ENCODE data around the gene MXD3.

Gene MXD3

GRCh38 chr5:177357459-177358351 is 46.0 kb upstream of the MXD3 start, which contains the start of gene RGS14 (continued):
- TF ChIP-seq ATF2 (tag by site-specific recombination; IDR thresholded peaks at IDR 0.05; ENCODE audit: low read depth) (no peak), ZEB2 (tag by site-specific recombination; IDR thresholded peaks at IDR 0.05) (no peak), ZNF792 (tag by site-specific recombination; IDR thresholded peaks at IDR 0.05) (no peak), ZNF114 (tag by site-specific recombination; IDR thresholded peaks at IDR 0.05) (no peak), ZSCAN23 (tag by site-specific recombination; IDR thresholded peaks at IDR 0.05) (no peak), ZNF335 (tag by site-specific recombination; conservative IDR thresholded peaks at IDR 0.05) (0 out of 2 replicates have a peak, but pooled peaks have one; percentile 14), ZNF112 (tag by site-specific recombination; IDR thresholded peaks at IDR 0.05) (no peak), ZNF169 (tag by site-specific recombination; IDR thresholded peaks at IDR 0.05) (no peak), ZNF391 (tag by site-specific recombination; IDR thresholded peaks at IDR 0.05; ENCODE audit: borderline replicate concordance, low read depth) (no peak), ZNF280D (tag by site-specific recombination; IDR thresholded peaks at IDR 0.05) (no peak), KLF1 (tag by site-specific recombination; IDR thresholded peaks at IDR 0.05) (peak; percentile 99), ZSCAN4 (tag by site-specific recombination; IDR thresholded peaks at IDR 0.05) (peak; percentile 48), ZBTB20 (tag by site-specific recombination; IDR thresholded peaks at IDR 0.05) (no peak), ZFHX2 (tag by site-specific recombination; conservative IDR thresholded peaks at IDR 0.05) (0 out of 2 replicates have a peak, but pooled peaks have one; percentile 30), ZNF501 (tag by site-specific recombination; IDR thresholded peaks at IDR 0.05) (no peak), ZNF398 (tag by site-specific recombination; IDR thresholded peaks at IDR 0.05) (no peak), ZNF2 (tag by site-specific recombination; IDR thresholded peaks at IDR 0.05) (no peak), ZNF423 (tag by site-specific recombination; IDR thresholded peaks at IDR 0.05) (no peak), ZNF654 (tag by site-specific recombination; IDR thresholded peaks at IDR 0.05; ENCODE audit: low read depth) (no peak), HOXC10 (CRISPR knock-in tag; IDR thresholded peaks at IDR 0.05) (no peak), ZNF10 (tag by site-specific recombination; IDR thresholded peaks at IDR 0.05) (no peak), ZXDB (tag by site-specific recombination; IDR thresholded peaks at IDR 0.05) (no peak)
